Measurements from ENCODE around the gene SYT2.
A peak's percentile ranks its signal among the peaks of the same experiment; 100 is the strongest.
"Not testable (repeated sequence)": the region's sequence is repeated elsewhere in the genome, so short reads cannot be mapped to it uniquely, and the experiment has no call there.

The SYT2 gene

DNA sequence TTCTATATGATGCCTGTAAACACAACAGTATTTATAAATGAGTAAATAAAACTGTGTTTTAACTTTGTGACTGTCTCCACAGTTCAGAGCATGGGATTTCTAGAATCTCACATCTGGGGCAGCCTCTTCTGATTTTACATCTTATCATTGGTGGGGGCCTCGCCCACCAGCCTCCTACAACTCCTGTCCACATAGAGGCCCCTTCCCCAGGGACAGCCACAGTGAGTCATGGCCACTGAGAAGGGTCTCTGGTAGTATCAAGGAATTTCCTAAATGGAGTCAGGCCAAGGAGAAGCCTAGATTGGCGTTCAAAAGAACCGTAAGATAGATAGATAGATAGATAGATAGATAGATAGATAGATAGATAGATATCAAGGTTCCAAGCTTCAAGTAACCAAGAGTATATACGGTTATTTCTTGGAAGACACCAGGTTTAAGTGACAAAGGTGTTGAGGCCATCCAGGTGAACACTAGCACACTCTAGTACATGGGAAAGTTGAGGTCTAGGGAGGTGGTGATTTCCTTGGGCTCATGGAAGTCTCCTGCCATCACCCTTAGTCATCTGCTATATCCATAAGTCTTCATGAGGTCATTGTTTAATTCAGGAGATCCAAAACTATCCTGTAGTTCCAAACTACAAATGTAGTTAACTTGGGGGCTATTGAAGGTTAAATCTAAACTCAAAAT, 121.6 kb downstream of the SYT2 start:
- DNase-seq: no peak

DNA sequence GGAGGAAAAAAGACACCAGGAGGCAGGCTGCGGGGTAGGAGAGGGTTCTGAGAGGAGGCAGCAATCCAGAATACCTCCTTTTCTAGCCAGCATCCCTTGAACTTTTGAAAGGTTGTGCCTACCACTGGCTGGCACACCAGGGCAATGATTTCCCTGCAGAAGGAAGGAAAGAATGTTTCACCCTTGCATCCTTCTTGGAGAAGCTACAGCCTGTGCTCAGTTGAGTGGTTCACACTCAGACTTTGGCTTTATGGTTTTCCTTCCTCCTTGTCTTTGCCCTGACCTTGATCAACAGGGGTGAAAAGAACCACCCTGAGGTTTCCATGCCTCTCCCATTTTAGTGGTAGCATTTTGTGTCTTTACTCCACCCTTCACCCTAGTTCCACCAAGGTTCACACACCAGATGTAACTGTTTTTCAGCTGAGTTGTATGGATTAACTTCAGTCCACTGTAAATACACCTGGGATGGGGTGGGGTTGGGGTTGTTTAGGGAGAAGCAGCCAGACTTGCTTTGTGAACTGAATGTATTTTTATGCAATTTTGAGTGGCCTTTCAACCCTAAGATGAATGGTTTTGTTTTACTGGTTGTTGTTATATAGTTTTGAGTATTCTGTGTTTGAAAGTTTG, 122.3 kb downstream of the SYT2 start:
- DNase-seq: no peak

DNA sequence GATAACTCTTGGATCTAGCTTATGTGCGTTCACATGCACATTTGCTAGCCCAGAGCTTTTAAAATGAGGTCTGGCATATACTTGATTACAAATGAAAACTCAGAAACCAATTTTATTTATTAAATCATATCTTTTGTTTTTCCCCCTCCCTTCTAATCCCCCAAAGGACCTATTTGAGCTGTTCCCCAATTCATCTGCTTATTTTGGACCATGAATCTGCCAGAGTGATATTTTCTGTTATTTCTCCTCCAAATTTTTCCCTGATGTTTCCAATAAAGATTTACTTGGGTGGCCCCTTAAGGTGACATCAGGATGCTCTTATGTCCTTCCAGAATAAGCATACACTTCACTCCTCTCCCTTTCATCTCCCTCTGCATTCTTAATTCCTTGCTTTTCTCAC, 123.4 kb downstream of the SYT2 start:
- no peak for DNase-seq

DNA sequence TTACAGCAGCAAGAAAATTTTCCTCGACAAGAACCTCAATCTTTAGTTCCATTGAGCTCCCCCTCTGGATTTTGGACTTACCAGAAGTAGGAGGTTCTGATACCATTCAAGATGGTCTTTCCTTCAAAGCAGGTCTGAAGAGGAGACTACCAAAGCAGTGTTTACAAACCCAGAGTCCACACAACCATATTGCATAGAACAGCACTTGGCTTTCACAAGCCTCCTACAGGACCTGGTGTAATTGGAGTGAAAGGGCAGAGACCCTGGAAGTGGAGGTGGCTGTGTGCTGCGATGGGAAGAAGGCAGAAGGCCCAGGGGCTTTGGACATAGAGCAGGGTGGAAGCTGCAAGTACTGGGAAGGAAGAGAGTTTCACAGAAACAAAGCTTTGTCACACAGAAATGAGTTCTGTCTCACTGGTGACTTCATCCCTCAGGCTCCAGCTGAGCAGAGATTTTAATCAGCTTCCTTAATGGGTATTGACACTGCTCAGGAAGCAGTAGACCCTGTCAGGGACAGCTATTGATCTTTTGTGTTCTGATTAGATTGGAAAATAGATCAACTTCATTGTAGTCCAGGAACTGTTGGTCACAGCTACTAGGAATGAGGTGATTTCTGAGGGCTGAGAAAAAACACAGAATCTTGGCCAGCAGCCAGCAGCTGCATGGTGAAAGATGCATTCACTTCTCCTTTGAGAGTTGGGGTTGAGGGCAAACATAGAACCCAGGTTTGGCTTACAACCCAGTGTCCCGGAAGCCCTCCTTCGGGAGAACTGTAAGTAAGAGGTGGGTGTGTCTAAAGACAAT, 124.0 kb downstream of the SYT2 start:
- peak in 2 of 3 experiments; percentile 9 to 73 for DNase-seq

DNA sequence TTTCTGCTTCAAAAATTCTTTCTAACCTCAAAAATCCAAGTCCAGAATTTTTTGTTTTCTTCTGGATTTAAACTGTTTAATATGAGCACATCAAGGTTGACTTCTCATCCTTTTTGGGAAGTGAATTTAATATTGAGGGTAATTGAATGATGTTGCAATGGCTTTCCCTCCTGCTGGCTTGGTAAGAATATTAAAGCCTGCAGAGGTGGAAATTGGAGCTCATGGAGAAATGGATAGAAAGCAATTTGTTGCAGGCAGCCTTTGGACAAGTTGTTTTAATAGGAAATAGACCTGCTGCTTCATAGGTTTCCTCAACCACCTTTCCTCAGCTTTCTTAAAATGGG, 124.7 kb downstream of the SYT2 start:
- DNase-seq: no peak

DNA sequence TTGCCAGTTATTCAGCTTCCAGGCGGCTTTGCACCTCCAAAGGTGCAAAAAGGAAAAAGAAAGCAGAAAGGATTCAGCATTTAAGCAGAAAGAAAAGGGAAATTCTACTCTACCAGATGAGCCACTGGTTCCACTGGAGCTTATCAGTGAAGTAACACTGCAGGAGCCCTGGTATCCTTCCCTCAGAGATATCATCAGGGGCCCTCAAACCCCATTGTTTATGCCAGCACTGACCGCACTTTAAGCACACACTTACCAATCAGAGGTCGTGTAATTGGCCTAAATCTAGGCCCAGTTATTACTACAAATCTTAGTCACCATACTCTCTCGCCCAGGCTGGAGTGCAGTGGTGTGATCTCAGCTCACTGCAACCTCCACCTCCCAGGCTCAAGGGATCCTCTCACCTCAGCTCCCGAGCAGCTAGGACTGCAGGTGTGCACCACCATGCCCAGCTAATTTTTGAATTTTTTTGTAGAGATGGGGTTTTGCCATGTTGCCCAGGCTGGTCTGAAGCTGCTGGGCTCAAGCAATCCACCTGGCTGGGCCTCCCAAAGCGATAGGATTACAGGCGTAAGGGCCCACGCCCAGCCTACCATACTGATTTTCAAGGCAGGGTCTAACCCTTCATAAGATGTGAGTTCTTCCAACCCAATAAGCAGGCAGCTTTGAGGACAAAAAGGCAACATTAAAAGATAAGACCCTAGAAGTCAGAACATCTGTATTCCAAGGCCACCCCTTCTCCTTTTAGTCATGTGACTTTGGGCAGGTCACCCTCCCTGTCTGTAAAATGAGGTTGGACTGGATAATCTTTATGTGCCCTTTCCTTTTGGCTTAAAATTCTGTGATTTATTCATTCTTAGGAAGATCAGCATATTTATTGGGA, 125.3 kb downstream of the SYT2 start:
- no peak for DNase-seq

DNA sequence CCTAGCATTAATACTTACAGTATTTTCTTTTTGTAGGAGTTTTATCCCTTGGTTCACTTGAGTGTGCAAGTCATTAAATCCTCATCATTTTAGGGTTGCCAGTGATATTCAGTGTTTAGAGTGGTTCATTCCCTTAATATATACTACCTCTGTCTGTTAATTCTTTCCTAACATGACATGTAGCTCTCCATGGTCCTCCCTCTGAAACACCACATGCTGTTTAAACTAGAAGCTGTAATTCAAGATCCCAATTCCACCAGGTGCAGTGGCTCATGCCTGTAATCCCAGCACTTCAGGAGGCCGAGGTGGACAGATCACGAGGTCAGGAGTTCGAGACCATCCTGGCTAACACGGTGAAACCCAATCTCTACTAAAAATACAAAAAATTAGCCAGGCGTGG, 127.9 kb downstream of the SYT2 start:
- DNase-seq: not testable (repeated sequence)

DNA sequence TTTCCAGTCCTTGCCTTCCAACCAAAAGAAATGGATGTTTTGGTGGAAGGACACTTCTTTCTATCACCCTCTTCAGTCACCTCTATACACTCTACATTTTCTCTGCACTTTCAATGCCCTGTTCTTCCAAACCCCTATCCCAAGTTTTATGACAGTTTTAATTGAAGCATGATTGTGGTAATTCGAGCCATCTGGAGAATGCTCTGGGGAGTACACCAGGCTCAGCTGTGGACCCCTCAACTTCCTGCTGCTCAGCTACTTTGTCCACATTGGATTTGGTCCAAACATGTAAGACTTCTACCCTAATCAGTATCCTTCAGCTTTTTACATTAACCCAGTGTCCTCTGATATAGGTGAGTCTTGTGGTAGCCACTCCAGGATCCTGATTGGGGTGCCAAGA, 129.6 kb downstream of the SYT2 start:
- no peak for DNase-seq

DNA sequence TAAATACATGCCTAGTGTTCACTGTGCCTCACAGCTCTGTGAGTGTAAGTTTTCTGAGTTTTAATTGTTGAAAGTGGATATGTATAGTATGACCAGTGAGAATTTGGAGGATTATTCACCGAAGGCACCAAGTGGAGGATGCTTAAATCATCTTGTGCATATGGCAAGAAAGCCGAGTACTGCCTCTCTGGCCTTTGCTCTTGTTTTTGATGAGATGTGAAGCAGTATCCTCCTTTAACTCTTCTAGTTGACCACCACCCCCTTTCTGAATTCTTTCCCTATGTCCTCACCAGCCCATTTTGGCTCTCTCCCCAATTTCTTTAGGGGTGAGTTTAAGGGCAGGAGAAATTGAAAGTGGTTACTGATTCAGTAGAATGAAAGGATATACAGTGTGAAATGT, 130.4 kb downstream of the SYT2 start:
- no peak for DNase-seq

DNA sequence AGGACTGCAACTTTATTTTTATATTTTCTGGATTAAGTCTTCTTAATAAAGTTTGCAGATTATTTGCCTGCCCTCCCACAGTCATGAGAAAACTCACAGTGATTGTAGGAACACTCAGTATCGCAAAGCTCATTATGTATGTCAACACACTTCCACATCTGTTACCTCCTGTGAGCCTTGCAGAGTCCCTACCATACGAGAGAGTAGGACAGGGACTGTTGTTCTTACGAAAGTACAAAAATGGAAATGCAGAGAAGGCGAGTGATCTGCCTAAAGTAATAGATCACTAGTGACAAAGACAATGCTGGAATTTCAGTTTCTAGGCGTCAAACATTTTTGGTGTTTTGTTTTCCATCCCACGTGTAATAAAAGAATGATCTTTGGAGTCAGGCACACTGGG, 131.7 kb downstream of the SYT2 start:
- no peak for DNase-seq

DNA sequence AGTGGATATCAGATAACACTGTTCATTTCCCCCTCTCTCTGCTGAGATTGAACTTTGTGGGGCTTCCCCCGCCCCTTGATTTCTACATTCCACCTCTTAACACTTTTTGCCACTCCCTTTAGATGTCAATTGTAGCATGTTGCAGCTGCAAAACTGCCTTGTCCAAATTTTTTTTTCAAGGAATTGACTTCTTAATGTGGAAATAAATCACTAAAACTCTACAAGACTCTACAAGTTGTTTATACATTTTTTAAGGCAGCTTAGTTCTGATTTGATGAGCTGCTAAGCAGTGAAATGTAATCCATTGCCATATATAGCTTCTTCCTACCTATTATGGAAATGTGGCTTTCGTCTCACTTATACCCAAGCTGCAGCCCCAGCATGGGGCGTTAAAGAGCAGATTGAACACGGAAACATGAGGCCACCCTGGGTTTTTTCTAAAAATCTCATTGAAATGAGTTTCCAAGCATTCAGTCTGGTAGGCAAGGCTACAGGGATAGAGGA, 132.2 kb downstream of the SYT2 start:
- DNase-seq: no peak

DNA sequence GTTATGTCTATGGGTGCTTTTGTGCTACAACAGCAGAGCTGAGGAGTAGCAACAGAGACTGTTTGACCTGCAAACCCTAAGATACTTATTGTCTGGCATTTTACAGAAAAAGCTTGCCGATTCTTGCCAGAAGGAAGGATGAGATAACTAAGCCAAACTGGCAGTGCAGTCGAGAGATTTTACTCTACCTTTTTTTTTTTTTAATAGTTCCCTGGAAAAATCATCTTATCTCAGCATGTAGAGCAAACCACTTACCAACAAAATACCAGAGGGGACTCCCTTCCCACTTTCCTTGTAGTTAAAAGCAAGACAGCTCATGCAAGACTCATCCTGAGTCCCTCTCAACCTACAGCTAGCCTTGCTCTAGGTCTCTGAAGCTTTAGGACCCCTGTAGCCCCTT, 132.9 kb downstream of the SYT2 start:
- no peak for DNase-seq

DNA sequence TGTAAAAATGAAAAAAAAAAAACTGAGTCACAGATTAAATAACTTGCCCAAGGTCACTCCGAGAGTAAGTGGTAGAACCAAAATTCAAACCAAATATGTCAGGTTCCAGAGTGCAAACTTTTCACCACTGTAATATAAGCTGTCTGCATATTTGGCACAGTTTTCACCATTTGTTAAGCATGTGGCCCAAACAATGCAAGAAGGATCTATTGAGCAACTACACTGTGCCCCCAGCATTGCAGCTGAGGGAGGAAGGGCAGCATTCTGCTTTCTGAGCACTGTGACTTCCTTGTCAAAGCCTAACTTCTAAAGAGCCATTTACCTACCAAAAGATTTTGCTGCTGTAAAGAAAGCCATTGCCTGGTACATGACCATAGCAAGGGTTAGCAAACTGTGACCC, 133.4 kb downstream of the SYT2 start:
- no peak for DNase-seq

DNA sequence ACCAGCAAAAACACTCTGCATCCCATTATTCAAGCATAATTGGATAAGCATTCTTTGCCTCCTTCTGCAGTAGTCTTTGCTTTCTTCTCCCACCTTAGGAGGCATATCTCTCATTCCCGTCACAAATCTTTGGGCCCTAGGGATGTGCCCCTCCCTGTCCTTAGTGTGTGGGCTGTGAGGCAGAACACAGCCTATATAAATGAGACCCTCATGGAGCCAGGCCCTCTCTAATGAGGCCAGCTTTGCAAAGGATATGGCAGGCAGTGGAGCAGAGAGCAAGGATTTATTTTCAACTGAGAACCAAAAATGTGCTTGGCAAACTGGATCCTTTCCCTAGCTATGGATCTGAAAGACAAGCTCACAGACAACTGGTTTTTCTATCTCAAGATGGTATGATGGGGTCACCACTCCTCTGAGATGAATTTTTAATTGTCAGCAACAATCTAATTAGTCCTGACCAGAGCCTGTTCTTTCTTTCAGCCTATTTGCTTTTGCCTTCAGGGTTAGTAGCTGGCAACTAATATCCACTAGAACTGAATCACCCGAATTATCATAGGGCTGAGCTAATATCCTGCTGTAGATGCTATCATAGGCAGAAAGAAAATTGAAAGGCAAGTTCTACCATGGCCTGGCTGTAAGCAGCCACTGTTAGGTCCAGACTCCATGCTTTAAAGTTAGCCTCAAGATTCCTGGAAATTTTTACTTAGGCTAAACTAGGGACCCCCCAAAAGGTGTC, 134.2 kb downstream of the SYT2 start:
- no peak for DNase-seq

DNA sequence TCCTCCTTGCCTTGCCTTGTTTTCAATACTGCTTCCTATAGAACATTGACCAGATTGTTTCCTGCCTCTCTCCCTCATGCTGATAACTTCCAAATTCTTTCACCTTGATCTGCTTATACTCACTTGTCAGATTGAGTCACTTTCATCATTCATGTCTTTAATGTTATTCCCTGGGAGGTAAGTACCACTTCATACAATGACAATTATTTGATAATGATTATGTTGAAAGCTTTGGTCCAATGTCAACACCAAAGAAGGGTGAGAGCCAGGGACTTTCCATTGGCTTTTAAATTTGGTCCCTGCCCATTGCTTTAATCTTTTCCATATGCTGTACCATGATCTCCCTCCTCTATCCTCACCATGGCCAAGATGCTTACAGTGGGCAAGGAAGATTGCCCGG, 137.4 kb downstream of the SYT2 start:
- DNase-seq: peak in 1 of 3 experiments; percentile 71

DNA sequence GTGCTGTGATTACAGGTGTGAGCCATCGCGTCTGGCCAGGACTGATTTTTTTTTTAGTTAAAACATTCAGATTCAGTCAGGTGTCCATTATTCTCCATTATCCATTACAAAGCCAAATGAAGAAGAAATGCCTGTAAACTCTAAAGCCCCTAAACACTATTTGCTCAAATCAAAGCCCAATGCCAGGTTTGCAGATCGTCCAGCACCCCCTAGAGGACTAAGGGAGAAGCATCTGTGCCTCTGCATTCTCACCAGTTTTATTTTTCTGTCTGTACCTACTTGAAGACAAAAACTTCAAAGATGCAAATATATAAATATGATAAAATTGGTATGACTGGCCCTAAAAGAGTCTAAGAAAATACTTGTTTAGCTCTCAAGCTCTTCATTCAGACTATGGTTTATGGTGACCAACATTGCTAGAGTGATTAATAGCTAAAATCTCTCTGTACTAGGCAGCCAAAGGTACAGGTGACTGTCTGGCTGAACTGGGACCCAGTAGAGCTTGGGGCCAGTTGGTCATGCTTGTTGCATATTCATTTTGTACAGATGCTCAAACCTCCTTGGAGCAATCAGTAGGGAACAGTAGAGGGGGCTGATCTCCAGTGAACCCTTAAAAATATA, 138.4 kb downstream of the SYT2 start:
- peak in 2 of 3 experiments; percentile 43 to 64 for DNase-seq

DNA sequence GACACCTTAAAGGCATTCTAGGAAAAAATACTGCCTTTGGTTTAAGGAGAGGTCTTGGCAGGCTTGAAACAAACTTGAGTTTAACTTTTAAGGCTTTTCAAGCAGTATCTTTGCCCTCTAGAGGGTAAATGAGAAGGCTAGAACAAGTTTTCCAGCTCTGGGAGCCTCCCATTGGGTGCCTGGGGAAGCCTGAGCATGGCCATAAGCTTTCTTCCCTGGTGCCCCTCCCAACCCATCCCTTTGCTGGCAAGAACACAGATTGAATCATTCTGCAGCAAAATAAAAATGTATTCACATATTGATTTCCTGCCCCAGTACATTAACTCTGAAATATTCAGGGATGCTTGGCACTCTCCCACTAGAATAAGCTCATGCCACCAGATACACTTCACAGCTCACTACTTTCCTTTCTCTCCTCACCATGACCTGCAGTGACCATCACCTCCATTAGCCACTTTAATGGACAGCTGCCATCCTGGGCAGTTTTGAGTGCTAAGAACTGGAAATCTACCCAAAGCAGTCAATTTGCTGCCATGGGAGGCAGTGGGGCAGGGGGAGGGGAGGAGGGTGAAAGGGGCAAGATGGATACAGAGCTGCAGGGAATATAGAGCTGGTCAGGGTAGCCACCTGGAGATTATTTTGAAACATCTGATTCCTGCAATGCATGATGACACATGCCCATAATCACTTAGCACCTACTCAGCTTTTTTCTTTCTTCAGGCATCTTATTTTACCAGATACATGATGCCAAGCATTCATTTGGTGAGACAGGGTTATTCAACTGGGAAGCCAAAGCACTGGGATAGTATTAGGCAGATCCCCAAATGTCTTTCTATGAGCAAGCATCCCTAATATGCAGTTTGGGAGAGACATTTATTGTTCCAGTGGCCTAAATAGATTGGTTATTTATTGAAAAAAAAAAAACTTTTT, 140.6 kb downstream of the SYT2 start:
- DNase-seq: no peak

DNA sequence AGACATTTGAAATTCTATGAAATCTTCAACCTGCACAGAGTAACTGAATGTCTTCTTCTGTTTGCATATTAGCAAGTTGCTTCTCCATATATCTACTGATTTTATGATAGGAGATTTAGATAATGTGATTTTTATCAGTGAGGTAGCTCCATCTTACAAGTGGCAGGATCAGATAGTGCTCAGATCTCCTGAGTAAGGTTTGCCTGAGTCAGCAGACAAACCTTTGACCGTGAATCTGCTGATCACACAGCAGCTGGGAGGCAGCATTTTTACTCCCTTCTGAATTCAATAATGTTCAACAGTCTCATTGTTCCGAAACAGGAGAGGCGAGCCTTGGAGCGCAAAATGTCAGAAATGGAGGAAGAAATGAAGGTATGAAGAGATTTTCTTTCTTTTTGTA, 141.4 kb downstream of the SYT2 start:
- DNase-seq: no peak

DNA sequence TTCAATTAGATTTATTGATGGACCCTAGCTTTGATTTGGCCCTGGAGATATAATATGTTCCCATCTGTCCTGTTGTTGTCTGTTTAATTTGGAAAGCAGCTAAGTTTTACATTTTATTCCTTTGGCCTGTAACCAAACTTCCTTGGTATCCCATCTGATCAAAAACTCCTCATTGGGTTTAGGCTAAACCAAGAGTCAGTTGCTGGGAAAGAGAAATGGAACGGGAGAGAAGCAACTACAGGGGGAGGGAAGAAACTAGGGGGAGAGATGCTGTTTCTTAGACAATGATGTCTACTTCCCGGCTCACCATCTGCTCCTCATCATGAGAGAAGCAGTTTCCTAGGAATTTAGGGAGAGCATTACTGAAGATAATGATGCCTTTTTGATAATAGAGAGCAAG, 141.8 kb downstream of the SYT2 start:
- no peak for DNase-seq

DNA sequence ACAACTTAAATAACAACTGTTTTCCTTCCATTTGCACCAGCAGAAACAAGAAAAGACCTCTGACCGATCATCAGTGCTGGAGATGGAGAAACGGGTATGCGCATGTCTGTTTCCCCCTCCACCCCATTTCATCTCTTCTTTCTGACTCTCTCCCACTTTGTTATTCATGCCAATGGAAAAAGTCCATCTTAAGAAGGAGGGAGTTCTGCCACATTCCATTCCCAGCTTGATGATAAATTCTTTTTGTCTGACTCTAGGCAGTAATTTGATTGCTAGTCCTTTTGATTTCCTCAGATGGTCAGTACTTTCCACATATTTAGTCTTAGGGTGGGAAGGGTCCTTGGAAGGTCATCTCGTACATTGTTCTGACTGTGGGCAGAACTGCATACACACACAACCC, 142.5 kb downstream of the SYT2 start:
- no peak for DNase-seq
